Measurements from ENCODE around the gene PTTG1IP. TPM values are rescaled to one million over a fixed set of nuclear protein-coding genes. Genes with fewer than 3 reads are reported as not detected.

The PTTG1IP gene
- total and polyA plus RNA-seq, 3 donors from 2014 or later: 171 to 195 (median 190) TPM

DNA sequence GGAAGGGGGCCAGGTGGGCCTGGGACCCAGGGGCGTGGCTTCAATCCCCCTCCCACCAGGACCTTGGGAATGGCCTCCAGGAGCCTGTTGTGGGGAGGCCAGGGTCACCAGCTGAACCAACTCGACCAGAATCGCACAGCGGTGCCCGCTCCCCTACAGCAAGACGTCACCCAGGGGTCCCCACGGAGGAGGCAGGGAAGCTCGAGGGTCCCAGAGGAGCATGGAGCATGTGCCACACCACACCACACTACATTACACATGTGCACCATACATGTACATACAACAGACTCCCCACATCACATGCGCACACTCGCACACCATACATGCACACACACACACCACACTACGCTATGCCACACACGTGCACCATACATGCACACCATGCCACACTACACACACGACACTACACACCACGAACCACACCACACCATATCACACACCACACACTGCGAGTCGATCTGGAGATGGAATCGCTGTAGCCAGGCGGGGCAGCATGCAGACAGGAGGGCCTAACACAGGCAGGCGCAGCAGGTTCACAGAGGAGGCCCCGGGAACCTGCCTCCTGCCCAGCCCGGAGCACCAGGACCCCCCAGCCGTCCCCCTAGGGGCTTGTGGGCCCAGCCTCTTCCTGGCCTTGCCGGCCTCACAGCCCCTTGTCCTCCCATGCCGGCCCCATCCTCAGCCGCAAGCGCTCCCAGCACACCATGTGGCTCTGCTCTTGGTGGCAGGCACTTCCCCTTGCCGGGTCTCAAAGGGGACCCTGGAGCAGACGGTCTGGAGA lies 46.6 kb upstream of the PTTG1IP start:
- Histone ChIP-seq H3K27me3 (no peaks in the 10 kb centered on the region), H3K4me3 (peak overlapping the region in 1 of 2 donors; percentile 26), H3K27ac (no peak overlapping the region), H3K9me3 (no peaks in the 10 kb centered on the region), H3K36me3 (ENCODE audit: low read depth, missing control alignments) (no peaks in the 10 kb centered on the region), H3K4me1 (no peaks in the 10 kb centered on the region)
- TF ChIP-seq, protein P1, sequence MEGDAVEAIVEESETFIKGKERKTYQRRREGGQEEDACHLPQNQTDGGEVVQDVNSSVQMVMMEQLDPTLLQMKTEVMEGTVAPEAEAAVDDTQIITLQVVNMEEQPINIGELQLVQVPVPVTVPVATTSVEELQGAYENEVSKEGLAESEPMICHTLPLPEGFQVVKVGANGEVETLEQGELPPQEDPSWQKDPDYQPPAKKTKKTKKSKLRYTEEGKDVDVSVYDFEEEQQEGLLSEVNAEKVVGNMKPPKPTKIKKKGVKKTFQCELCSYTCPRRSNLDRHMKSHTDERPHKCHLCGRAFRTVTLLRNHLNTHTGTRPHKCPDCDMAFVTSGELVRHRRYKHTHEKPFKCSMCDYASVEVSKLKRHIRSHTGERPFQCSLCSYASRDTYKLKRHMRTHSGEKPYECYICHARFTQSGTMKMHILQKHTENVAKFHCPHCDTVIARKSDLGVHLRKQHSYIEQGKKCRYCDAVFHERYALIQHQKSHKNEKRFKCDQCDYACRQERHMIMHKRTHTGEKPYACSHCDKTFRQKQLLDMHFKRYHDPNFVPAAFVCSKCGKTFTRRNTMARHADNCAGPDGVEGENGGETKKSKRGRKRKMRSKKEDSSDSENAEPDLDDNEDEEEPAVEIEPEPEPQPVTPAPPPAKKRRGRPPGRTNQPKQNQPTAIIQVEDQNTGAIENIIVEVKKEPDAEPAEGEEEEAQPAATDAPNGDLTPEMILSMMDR (IDR thresholded peaks at IDR 0.05): no peak
- no peak for TF ChIP-seq POLR2A (IDR thresholded peaks at IDR 0.05)
- intact Hi-C loops (cut with DNase I; ENCODE audit: low total_unique reads): no loop called here
- no peak for DNase-seq
- WGBS, 2 donors: 61 to 77% methylated on average over 18 to 26 of the region's 28 CpGs

DNA sequence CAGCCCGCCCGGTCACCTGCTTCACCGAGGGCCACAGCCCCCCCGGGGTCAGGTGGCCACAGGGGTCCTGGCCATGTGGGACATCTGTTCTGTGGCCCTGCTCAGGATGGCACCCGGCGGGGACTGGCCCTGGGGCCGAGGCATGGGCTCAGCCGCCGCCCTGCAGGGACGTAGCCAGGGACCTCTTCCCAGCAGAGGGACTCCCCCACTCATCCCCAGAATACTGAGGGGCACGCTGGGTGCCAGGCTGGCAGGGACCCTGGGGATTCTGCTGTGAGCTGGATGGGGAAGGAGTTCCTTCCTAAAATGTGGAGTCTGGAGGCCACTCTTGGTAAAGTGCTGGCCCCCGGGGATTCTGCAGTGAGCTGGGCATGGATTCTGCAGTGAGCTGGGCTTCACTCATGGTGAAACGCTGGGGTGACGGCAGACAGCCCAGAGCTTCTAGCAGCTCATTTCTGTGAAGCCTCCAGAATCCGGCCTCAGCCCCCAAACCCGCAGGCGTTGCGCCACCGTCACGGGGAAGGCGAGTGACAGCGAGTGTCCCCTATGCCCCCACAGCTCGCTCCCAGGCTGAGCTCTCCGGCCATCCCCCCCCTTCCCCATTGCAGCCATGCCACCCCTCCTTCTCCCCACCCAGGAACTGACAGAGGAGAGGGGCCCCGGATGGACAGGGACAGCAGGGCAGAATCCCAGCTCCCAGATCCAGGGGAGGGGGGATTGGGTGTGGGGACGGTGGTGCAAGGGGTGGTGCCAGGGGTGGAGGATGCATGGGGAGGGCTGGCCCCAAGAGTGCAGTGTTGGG lies 45.8 kb upstream of the PTTG1IP start:
- TF ChIP-seq, protein P1 (IDR thresholded peaks at IDR 0.05): no peak
- TF ChIP-seq POLR2A (IDR thresholded peaks at IDR 0.05): no peak
- H3K9me3 ChIP-seq: no peaks in the 10 kb centered on the region
- no peak overlapping the region for H3K4me3 ChIP-seq
- no peaks in the 10 kb centered on the region for H3K36me3 ChIP-seq (ENCODE audit: low read depth, missing control alignments)
- H3K4me1 ChIP-seq: no peaks in the 10 kb centered on the region
- no peak overlapping the region for H3K27ac ChIP-seq
- WGBS, 2 donors: 71 to 76% methylated on average over 9 to 17 of the region's 26 CpGs
- intact Hi-C loops (cut with DNase I; ENCODE audit: low total_unique reads): no loop called here
- no peak for DNase-seq
- H3K27me3 ChIP-seq: no peaks in the 10 kb centered on the region

DNA sequence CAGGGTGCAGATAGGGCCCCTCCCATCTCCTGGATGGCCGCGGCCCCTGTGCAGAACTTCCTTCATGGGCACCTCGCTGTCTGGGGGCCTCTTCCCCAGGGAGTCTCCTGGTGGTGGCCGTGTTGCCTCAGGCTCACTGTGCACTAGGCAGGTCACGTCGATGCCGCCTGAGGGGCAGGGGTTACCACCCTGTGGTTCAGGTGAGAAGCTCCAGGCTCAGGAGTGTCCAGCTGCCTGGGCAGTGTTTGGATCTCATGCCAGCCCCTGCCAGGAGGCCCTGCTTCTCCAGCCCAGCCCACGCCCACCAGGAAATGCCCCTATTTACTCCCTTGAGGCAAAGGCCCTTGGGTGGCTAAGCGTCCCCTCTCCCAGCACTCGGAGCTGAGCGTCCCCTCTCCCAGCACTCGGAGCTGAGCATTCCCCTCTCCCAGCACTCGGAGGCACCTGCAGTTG lies 45.1 kb upstream of the PTTG1IP start:
- TF ChIP-seq, protein P1 (IDR thresholded peaks at IDR 0.05): no peak
- no peak for TF ChIP-seq POLR2A (IDR thresholded peaks at IDR 0.05)
- WGBS, 2 donors: 65 to 68% methylated on average over 9 to 13 of the region's 13 CpGs
- intact Hi-C loops (cut with DNase I; ENCODE audit: low total_unique reads): no loop called here

DNA sequence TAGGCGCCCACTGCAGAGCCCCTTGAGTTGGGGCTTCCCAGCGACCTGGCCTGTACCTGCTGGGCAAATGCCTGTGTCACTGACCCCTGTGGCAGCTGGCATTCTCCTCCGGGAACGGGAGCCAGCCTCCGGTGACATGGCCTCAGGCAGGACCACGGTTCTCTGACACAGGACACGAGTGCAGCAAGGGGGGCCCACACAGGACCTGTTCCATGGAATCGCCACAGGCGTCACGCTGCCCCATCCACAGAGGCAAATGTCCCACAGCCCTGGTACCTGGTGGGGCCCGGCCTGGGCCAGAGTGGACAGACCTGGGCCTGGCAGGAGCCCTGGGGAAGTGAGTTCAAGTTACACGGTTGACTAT lies 44.6 kb upstream of the PTTG1IP start:
- Histone ChIP-seq H3K27me3 (no peaks in the 10 kb centered on the region), H3K4me3 (no peak overlapping the region), H3K4me1 (no peaks in the 10 kb centered on the region), H3K36me3 (ENCODE audit: low read depth, missing control alignments) (no peaks in the 10 kb centered on the region), H3K27ac (no peak overlapping the region), H3K9me3 (no peaks in the 10 kb centered on the region)
- intact Hi-C loops (cut with DNase I; ENCODE audit: low total_unique reads): no loop called here
- no peak for DNase-seq
- 87% methylated on average over 12 of the region's 12 CpGs; no CpG with 5 or more reads in 1 of the 2 donors for WGBS, 2 donors
- TF ChIP-seq, protein P1 (IDR thresholded peaks at IDR 0.05): no peak
- TF ChIP-seq POLR2A (IDR thresholded peaks at IDR 0.05): no peak

More for the DNA sequence above, 45.1 kb upstream of the PTTG1IP start:
- no peak for DNase-seq
- Histone ChIP-seq H3K4me3 (no peak overlapping the region), H3K4me1 (no peaks in the 10 kb centered on the region), H3K27me3 (no peaks in the 10 kb centered on the region), H3K36me3 (ENCODE audit: low read depth, missing control alignments) (no peaks in the 10 kb centered on the region), H3K27ac (no peak overlapping the region), H3K9me3 (no peaks in the 10 kb centered on the region)

Measured in testis (tissue), 3 donors.